ENCODE data around the gene NIM1K.

DNA sequence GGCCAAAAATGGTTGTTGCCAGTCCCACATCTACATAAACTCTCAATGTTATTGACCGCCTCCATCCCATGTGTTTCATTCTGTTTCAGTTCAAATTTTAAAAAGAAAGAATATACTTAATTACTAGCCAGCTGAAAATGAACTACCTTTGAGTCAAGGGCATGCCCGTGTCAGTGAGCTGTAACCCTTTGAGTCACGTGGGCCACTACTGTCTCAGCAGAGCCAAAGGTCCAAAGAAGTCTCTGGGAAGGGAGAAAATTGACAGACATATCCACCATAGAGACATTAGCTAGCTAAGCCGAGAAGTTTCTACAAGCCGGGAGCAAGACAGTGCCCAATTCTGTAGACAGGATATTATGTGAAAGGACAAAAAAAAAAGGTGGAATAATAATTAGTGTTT is 59.7 kb downstream of the NIM1K start:
- no peak for TF ChIP-seq POLR2A (IDR thresholded peaks at IDR 0.05; ENCODE audit: low read depth, low read length)
- TF ChIP-seq TAF1 (IDR thresholded peaks at IDR 0.05; ENCODE audit: low read depth, low read length): no peak
- no peak for TF ChIP-seq POLR2AphosphoS5 (IDR thresholded peaks at IDR 0.05; ENCODE audit: low read depth, low read length)
- no peak for TF ChIP-seq SPI1 (IDR thresholded peaks at IDR 0.05; ENCODE audit: low read depth, low read length)
- TF ChIP-seq POU2F2 (IDR thresholded peaks at IDR 0.05; ENCODE audit: low read depth, low read length): no peak
- no peak for TF ChIP-seq PAX5 (IDR thresholded peaks at IDR 0.05; ENCODE audit: insufficient read depth, low read length, severe bottlenecking)
